HepG2 (cell line): Measurements from ENCODE around the gene PLS1. TPM values are rescaled to one million over a fixed set of nuclear protein-coding genes. Genes with fewer than 3 reads are reported as not detected.

Source experiments
- FIP1L1 ChIP-seq: fragments of 200-400 bp; formaldehyde crosslinking; IDR thresholded peaks from 2 replicates; pipeline ENCODE4 v1.6.1; 2018; ENCODE audit warnings: low read depth, mild to moderate bottlenecking, low read length, moderate library complexity, borderline replicate concordance; ENCODE audit not compliant: insufficient read depth
- FOXA3 ChIP-seq: IDR thresholded peaks from 2 replicates; pipeline ENCODE4 v1.6.1; 2016; ENCODE audit warnings: missing genetic modification reagents, missing compliant biosample characterization
- JUND ChIP-seq: sonication (generic); formaldehyde crosslinking; IDR thresholded peaks from 2 replicates; pipeline ENCODE4 v1.8.0; 2022; ENCODE audit warnings: mild to moderate bottlenecking, missing genetic modification reagents
- REPIN1 ChIP-seq: sonication (generic); formaldehyde crosslinking; IDR thresholded peaks from 2 replicates; pipeline ENCODE4 v1.8.0; 2022; ENCODE audit warnings: missing genetic modification reagents, low read depth, mild to moderate bottlenecking, borderline replicate concordance
- SP1 ChIP-seq, 2 experiments: fragments of 450-650 bp in 1 of 2; sonication (generic) in 1 of 2; formaldehyde crosslinking in 1 of 2; IDR thresholded peaks; 2 replicates each; pipeline versions ENCODE4 v1.4.0 to v1.6.1; 2016 to 2020; ENCODE audit warnings: missing genetic modification reagents in 1 of 2
- TRIM24 ChIP-seq: sonication (generic); formaldehyde crosslinking; IDR thresholded peaks from 2 replicates; pipeline ENCODE4 v1.8.0; 2022; ENCODE audit warnings: mild to moderate bottlenecking, missing genetic modification reagents
- ZBTB21 ChIP-seq: sonication (generic); formaldehyde crosslinking; IDR thresholded peaks from 2 replicates; pipeline ENCODE4 v1.4.0; 2020; ENCODE audit warnings: missing genetic modification reagents
- ZNF274 ChIP-seq: sonication (generic); formaldehyde crosslinking; IDR thresholded peaks from 2 replicates; pipeline ENCODE4 v1.5.1; 2020; ENCODE audit warnings: mild to moderate bottlenecking, missing genetic modification reagents
- ZNF543 ChIP-seq: sonication (generic); formaldehyde crosslinking; IDR thresholded peaks from 2 replicates; pipeline ENCODE4 v1.4.0; 2020; ENCODE audit warnings: mild to moderate bottlenecking, missing genetic modification reagents
- polyA plus RNA-seq, 8 experiments: library from polyadenylated mRNA; depleted of rRNA in 3 of 8; stranded (reverse) in 7 of 8; unstranded in 1 of 8; fragments of >200 nt; fragmentation: Illumina TruSeq in 4 of 8; extraction: Trizol in 4 of 8; gene quantifications; 2 replicates each; pipeline versions ENCODE4 v1.2.1 to v1.2.3, GENCODE V29; 2011 to 2016; ENCODE audit warnings: low read depth in 4 of 8, missing spikeins in 1 of 8, mixed read lengths in 1 of 8; ENCODE audit not compliant: insufficient read depth in 1 of 8
- total RNA-seq, 5 experiments: library from RNA; depleted of rRNA; stranded (reverse); fragments of >200 nt; fragmentation: Illumina TruSeq; extraction: Trizol; gene quantifications; 2 replicates each; pipeline ENCODE4 v1.2.3, GENCODE V29; 2016; ENCODE audit warnings: low read depth in 1 of 5
- TF ChIP-seq, protein P1 (sequence below): IDR thresholded peaks from 2 replicates; pipeline ENCODE4 v1.6.1; 2016; ENCODE audit warnings: low read depth, control low read depth
- TF ChIP-seq, protein P2 (sequence below): sonication (generic); formaldehyde crosslinking; IDR thresholded peaks from 2 replicates; pipeline ENCODE4 v1.5.0; 2020; ENCODE audit warnings: mild to moderate bottlenecking, missing genetic modification reagents, moderate library complexity
- TF ChIP-seq, protein P3 (sequence below), 2 experiments: sonication (generic) in 1 of 2; formaldehyde crosslinking in 1 of 2; IDR thresholded peaks; 2 replicates each; pipeline versions ENCODE4 v1.4.0 to v1.6.1; 2016 to 2020; ENCODE audit warnings: borderline replicate concordance in 1 of 2, low read depth in 1 of 2, mild to moderate bottlenecking in 1 of 2, missing genetic modification reagents in 1 of 2
- TF ChIP-seq, protein P4 (sequence below): sonication (generic); formaldehyde crosslinking; IDR thresholded peaks from 2 replicates; pipeline ENCODE4 v1.4.0; 2020; ENCODE audit warnings: missing genetic modification reagents

Gene PLS1
- total and polyA plus RNA-seq, 2 of the 13 experiments (the other 11 are each of a cell fraction or from before 2014, with no cell fraction given): 11.2 to 21.1 TPM

DNA sequence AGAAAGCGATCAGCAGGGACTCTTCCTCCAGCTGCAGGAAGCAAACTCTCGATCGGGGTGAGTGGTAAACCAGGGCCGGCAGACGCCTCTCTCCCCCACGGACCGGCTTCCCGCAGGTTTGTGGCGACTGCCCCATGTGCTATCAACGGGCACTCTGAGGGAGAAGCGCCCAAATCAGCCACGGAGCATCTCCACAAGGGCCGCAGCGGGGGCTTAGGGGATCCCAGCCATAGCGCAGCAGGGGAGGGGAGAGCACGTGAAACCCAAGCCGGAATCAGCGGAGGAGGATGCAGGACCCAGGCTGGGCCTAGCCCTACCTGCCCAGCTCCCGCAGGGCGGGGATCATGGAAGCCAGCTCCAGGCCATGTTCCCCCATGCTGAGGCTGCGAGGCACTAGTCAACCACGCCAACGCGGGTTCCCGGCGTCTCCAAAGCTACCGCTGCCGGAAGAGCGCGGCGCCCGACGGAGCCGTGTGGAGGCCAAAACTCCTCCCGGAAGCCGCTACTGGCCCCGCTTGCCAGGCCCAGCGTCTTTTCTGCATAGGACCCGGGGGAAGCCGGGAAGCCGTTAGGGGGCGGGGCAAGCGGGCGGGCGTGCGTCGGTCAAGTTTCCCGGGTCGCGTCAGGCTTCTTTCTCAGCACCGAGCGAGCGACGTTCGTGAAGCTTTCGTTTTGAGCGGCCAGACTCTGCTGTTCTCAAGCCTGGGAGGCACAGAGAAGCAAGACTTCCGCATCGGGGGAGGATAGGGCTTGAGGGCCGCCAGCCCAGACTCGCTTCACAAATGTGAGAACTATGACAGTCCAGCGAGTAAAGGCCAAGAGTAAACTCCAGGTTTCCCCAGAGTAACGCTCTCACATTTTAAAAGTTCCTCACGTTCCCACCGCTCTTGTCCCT, 17.6 kb upstream of the PLS1 start, which contains the start of gene ATR (continued):
- TF ChIP-seq, protein P1, sequence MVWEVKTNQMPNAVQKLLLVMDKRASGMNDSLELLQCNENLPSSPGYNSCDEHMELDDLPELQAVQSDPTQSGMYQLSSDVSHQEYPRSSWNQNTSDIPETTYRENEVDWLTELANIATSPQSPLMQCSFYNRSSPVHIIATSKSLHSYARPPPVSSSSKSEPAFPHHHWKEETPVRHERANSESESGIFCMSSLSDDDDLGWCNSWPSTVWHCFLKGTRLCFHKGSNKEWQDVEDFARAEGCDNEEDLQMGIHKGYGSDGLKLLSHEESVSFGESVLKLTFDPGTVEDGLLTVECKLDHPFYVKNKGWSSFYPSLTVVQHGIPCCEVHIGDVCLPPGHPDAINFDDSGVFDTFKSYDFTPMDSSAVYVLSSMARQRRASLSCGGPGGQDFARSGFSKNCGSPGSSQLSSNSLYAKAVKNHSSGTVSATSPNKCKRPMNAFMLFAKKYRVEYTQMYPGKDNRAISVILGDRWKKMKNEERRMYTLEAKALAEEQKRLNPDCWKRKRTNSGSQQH (CRISPR knock-in tag): peak; percentile 74; the same call in 1 of the 2 replicates
- no peak for TF ChIP-seq TRIM24 (CRISPR knock-in tag)
- TF ChIP-seq, protein P2, sequence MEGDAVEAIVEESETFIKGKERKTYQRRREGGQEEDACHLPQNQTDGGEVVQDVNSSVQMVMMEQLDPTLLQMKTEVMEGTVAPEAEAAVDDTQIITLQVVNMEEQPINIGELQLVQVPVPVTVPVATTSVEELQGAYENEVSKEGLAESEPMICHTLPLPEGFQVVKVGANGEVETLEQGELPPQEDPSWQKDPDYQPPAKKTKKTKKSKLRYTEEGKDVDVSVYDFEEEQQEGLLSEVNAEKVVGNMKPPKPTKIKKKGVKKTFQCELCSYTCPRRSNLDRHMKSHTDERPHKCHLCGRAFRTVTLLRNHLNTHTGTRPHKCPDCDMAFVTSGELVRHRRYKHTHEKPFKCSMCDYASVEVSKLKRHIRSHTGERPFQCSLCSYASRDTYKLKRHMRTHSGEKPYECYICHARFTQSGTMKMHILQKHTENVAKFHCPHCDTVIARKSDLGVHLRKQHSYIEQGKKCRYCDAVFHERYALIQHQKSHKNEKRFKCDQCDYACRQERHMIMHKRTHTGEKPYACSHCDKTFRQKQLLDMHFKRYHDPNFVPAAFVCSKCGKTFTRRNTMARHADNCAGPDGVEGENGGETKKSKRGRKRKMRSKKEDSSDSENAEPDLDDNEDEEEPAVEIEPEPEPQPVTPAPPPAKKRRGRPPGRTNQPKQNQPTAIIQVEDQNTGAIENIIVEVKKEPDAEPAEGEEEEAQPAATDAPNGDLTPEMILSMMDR (CRISPR knock-in tag): peak; percentile 31
- TF ChIP-seq, protein P3, sequence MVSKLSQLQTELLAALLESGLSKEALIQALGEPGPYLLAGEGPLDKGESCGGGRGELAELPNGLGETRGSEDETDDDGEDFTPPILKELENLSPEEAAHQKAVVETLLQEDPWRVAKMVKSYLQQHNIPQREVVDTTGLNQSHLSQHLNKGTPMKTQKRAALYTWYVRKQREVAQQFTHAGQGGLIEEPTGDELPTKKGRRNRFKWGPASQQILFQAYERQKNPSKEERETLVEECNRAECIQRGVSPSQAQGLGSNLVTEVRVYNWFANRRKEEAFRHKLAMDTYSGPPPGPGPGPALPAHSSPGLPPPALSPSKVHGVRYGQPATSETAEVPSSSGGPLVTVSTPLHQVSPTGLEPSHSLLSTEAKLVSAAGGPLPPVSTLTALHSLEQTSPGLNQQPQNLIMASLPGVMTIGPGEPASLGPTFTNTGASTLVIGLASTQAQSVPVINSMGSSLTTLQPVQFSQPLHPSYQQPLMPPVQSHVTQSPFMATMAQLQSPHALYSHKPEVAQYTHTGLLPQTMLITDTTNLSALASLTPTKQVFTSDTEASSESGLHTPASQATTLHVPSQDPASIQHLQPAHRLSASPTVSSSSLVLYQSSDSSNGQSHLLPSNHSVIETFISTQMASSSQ (IDR thresholded peaks at IDR 0.05; ENCODE audit: low read depth): no peak
- TF ChIP-seq, protein P3 (CRISPR knock-in tag; IDR thresholded peaks at IDR 0.05; ENCODE audit: borderline replicate concordance): peak; percentile 88
- peak; percentile 97 for TF ChIP-seq ZNF274
- TF ChIP-seq, protein P4, sequence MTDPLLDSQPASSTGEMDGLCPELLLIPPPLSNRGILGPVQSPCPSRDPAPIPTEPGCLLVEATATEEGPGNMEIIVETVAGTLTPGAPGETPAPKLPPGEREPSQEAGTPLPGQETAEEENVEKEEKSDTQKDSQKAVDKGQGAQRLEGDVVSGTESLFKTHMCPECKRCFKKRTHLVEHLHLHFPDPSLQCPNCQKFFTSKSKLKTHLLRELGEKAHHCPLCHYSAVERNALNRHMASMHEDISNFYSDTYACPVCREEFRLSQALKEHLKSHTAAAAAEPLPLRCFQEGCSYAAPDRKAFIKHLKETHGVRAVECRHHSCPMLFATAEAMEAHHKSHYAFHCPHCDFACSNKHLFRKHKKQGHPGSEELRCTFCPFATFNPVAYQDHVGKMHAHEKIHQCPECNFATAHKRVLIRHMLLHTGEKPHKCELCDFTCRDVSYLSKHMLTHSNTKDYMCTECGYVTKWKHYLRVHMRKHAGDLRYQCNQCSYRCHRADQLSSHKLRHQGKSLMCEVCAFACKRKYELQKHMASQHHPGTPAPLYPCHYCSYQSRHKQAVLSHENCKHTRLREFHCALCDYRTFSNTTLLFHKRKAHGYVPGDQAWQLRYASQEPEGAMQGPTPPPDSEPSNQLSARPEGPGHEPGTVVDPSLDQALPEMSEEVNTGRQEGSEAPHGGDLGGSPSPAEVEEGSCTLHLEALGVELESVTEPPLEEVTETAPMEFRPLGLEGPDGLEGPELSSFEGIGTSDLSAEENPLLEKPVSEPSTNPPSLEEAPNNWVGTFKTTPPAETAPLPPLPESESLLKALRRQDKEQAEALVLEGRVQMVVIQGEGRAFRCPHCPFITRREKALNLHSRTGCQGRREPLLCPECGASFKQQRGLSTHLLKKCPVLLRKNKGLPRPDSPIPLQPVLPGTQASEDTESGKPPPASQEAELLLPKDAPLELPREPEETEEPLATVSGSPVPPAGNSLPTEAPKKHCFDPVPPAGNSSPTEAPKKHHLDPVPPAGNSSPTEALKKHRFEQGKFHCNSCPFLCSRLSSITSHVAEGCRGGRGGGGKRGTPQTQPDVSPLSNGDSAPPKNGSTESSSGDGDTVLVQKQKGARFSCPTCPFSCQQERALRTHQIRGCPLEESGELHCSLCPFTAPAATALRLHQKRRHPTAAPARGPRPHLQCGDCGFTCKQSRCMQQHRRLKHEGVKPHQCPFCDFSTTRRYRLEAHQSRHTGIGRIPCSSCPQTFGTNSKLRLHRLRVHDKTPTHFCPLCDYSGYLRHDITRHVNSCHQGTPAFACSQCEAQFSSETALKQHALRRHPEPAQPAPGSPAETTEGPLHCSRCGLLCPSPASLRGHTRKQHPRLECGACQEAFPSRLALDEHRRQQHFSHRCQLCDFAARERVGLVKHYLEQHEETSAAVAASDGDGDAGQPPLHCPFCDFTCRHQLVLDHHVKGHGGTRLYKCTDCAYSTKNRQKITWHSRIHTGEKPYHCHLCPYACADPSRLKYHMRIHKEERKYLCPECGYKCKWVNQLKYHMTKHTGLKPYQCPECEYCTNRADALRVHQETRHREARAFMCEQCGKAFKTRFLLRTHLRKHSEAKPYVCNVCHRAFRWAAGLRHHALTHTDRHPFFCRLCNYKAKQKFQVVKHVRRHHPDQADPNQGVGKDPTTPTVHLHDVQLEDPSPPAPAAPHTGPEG (CRISPR knock-in tag): peak; percentile 99
- TF ChIP-seq FOXA3: peak; percentile 76
- TF ChIP-seq ZNF543: peak; percentile 82; the same call in 1 of the 2 replicates
- TF ChIP-seq REPIN1 (CRISPR knock-in tag): peak; percentile 99
- 0 out of 2 replicates have a peak, but pooled peaks have one; percentile 57 for TF ChIP-seq ZBTB21 (CRISPR knock-in tag)
- no peak for TF ChIP-seq SP1 (IDR thresholded peaks at IDR 0.05)
- TF ChIP-seq SP1 (CRISPR knock-in tag; IDR thresholded peaks at IDR 0.05): peak; percentile 97
- peak; percentile 25; the same call in 1 of the 2 replicates for TF ChIP-seq JUND (CRISPR knock-in tag)
- TF ChIP-seq FIP1L1: no peak
